Superior temporal gyrus (tissue), 1 donor: ENCODE measurements around the gene PCK2.
A peak's percentile ranks its signal among the peaks of the same experiment; 100 is the strongest.
"Not testable (repeated sequence)": the region's sequence is repeated elsewhere in the genome, so short reads cannot be mapped to it uniquely, and the experiment has no call there.

Source experiments
- DNase-seq: peaks from one replicate; pipeline ENCODE4 v3.0.0-alpha.2; 2016; ENCODE audit errors: extremely low spot score

PCK2 gene

DNA sequence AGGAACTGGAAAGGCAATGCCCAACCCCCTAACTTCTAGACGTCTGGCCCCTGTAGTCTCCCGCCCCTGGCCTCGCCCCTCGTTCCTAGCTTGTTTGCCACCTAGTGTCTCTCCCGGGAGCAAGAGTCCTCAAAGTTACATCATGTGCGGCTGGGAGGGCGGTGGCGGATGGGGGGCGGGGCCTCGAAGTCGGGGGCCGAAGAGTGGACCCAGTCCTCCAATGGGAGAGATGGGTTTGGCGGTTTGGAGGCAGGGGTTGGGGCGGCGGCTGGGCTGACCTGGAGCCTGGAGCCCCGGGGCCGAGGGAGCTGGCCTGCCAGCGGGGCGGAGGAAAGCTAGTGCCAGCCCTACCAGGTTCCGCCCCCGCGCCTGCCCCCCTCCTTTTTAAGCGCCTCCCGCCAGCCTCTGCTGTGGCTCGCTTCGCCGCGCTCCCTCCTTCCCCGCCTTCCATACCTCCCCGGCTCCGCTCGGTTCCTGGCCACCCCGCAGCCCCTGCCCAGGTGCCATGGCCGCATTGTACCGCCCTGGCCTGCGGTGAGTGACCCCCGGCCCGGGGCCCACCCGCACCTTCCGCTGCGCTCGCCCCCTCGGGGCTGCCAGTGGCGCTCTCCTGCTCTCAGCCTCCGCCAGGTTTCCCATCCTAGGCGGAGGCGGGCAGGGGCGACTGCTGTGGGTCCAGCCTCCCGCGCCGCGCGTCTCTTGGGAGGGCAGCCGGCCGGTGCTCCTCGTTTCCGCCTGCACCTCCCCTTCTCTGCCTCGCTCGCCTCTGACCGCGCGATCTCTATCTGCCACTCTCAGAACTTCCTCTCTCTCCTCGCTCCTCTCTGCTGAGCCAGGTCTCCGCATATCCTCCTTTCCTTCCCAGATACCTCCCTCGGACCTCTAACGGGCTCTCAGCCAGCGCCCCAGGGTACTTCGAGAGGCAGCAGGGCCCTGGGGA, at the start of gene PCK2:
Gene PCK2, plus strand, starts transcription at position 411 of the 940 bp plus-strand sequence. Its CDS starts 95 bp downstream, at position 506.
- no peak for DNase-seq

DNA sequence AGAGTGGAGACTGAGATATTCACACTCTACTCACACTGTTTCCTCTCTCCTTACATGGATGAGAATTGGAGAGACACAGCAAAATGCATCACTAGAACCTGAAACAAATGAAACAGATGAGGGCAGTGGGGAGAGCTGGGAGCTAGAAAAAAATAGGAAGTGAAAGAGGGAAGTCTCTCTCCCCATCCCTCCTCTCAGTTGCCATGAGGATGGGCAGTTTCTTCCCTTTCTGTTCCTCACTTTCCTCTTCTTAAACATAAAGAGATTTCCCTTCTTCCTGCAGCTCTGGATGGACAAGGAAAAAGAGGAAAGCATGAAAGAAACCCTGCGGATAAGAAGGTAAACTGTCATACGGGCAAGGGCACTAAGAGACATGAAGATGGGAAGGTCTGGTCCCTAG, 45.1 kb upstream of the PCK2 start:
- not testable (repeated sequence) for DNase-seq

DNA sequence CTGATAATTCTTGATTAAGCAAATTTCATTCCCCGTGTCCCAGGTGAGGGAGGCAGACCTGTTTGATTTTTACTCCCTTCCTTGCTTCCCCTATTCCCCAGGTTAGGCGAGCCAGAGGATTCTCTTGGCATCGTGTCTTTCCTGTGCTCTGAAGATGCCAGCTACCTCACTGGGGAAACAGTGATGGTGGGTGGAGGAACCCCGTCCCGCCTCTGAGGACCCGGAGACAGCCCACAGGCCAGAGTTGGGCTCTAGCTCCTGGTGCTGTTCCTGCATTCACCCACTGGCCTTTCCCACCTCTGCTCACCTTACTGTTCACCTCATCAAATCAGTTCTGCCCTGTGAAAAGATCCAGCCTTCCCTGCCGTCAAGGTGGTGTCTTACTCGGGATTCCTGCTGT, 43.4 kb upstream of the PCK2 start:
- not testable (repeated sequence) for DNase-seq

DNA sequence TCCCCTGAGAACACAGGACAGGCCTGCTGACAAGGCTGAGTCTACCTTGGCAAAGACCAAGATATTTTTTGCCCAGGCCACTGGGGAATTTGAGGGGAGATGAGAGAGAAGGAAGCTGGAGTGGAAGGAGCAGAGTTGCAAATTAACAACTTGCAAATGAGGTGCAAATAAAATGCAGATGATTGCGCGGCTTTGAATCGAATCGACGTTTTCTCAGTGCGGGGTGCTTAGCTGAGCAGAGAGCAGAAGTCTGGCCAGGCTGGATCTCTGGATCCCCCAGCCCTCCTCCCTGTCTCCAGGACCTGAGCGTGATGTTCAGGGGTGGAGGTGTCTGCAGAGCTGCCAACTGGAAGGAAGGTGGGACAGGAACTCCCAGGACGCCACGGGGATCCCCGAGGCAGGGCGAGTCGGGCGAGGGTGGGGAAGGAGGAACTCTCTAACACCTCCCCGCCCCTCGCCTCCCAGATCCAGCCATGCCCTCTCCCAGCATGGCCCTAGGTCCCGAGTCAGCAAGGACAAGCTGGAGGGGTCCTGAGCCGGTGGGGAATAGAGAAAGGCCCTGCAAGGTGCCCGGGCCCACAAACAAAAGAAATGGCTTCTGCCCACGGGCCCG, 42.8 kb upstream of the PCK2 start:
- DNase-seq = no peak

DNA sequence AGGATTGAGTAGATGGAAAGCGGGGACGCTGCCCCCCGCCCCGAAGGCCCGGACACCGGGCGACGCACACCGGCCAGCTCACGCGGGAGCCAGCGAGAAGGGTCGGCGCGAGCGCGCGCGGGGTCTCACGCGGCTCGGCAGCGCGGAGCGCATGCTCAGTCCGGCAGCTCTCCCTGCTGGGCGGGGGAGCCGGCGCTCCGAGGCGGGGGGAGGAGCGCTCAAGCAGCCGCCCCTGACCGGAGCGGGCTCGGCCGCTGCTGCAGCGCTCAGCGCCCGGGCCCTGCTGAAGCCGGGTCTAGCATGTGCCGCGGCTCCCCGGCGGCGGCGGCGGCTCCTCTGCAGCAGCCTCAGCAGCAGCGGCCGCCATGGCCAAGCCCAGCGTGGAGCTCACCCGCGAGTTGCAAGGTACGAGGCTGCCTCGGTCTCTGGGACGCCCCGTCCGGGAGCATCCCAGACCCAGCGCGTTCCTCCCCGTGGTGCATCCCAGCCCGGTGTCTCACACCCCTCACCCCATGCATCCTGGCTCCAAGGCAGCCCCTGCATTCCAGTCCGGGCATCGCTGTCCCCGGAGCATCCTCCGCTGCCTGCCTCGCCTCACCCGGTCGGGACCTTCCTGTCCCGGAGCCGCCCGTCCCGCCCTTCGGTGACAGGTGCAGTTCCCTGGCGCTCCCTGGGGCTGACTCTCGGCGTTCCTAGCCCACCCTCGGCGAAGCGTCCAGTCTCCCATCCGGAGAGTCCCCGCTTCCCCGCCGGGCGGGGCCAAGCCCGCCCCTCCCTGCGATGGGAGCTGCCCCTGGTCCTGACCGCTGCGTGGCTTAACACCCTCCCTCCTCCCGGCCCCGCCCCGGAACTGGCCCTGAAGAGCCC, 42.1 kb upstream of the PCK2 start, which contains the start of gene CARMIL3:
Gene CARMIL3, plus strand, starts transcription at position 221 of the 867 bp plus-strand sequence. Its CDS starts 145 bp downstream, at position 366.
- DNase-seq = peak; percentile 74

DNA sequence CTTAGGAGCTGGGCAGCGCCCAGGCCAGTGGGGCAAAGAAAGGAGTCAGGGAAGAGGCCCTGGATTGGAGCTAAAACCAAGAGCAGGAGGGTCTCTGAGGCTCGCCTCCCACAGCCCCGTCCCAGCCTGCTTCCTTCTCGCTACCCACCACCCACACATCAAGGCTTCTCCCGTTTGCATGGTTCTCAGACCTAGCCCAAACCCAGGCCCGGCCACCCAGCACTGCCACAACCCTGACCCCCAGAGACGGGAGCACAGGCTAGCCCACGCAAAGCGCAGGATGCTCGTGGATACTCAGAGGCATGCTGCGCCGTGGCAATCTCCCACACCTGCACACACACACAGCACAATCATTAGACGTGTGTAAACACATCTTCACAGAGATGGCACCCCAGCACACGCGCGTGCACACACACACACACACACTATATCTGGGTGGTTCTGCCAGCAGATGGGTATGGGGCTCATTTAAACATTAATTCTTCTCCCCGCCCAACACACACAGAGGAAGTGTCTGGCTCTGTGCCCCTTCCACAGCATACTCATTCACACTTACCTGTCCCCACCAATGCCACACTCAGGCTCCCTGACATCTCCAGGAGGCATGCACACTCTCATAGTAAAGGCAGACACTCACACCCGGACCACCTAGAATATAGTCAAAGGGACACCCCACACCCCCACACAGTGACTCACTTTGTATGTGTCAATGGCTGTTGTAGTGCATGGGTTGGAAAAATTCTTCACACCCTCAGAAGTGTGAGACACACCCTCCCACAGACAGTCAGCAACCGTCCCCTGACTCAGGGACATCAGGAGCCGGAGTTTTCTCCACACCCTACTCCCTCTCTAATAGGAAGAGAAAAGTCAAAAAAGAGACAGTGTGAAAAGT, 41.2 kb upstream of the PCK2 start:
- DNase-seq = peak; percentile 48

DNA sequence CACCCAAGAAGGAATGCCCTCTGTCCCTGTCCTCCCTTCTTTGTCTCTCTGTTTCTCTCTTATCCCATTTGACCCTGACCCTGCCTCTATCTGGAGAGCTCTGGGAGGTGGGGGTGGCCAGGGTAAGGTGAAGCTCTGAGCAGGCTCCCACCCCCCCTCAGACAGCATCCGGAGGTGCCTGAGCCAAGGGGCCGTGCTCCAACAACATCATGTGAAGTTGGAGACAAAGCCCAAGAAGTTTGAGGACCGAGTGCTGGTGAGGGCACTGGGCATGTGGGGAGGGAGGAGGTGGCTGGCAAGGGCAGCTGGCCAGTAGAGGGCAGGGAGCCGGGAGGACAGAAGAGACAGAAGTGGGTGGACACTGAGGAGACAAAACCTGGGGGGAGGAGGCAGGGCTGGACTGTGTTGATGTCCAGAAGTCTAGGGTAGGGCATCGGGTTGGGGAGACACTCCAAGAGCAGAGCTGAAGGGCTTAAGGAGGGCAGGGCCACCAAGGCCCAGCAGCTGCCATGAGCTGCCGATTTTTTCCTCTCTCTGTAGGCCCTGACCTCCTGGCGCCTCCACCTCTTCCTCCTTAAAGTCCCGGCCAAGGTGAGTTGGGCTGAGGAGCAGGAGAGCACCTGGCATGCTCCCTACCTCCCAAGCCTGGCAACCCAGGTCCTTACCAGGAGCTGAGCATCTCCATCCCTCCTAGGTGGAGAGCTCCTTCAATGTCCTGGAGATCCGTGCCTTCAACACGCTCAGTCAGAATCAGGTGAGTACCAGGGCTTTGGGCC, 40.4 kb upstream of the PCK2 start:
- no peak for DNase-seq

DNA sequence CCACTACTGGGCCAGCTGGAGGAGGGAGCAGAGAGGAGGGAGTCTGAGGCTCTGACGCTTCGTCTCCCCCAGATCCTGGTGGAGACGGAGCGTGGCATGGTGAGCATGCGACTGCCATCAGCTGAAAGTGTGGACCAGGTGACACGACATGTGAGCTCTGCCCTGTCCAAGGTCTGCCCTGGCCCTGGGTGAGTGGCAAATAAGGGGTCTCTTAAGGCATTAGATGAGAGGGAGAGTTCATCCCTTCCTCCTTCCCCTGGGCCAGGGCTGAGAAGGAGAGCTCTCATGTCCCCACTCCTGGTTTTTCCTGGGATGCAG, 39.8 kb upstream of the PCK2 start:
- DNase-seq = no peak

DNA sequence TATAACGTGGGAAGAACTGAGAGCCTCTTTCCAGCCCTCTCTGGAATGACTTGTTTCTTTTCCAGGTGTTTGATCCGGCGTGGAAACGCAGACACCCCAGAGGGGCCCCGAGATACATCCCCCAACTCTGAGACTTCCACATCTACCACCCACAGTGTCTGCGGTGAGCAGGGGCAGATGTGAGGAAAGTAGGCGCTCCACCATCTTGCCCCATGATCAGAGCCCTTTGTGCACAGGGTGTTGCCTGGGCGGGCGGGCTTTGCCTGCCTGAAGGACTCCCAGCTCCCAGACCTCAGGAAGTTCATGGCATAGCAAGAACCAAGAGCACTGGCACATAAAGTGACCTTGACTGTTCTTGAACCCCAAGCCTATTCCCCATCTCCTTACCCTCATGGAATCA, 39.5 kb upstream of the PCK2 start:
- DNase-seq = no peak

DNA sequence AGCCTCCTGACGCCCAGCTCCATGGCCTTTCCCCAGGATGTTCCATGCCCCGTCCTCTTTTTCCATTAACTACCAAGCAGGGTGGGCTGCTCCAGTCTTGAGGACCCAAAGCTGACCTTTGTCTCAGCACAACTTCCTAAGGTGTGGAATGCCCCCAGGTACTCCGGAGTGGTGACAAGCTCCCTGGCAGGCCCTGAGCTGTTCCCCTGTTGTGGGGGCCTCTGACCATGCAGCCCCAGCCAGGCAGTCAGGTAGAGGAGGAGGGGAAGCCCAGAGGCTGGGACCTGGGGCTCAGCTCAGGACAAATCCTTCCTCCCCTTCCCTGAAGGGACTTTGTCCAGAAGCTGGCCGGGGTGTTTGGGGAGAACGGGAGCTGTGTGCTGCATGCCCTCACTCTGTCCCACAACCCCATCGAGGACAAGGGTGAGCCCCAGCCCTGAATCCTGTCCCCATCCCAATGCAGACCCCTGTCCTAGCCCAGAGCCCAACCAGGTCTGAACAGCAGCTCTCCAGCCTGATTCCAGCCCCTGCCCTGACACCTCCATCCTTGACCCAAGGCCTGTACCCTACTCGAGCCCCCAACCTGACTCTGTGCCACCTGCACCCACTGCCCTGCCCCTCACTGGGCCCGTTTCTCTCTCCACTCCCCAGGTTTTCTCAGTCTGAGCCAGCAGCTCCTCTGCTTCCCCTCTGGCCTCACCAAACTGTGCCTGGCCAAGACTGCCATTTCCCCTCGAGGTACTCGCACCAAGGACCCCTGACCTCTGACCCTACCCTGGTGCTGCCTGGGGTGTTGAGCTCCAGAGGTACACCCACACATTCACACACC, 37.9 kb upstream of the PCK2 start:
- DNase-seq = no peak

DNA sequence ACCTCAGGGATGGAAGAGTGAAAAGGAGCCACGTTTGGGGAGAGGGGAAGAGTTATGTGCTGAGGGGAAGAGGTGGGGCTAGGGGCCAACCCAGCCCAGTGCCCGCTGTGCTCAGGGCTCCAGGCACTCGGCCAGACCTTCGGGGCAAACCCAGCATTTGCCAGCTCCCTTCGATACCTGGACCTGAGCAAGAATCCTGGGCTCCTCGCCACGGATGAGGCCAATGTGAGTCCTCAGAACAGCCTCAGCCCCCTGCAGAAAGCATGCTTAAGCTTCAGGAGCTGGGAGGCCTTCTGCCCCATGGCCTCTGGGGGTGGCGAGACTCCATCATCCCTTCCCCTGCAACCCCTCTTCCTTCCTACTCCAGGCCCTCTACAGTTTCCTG, 37.3 kb upstream of the PCK2 start:
- no peak for DNase-seq

DNA sequence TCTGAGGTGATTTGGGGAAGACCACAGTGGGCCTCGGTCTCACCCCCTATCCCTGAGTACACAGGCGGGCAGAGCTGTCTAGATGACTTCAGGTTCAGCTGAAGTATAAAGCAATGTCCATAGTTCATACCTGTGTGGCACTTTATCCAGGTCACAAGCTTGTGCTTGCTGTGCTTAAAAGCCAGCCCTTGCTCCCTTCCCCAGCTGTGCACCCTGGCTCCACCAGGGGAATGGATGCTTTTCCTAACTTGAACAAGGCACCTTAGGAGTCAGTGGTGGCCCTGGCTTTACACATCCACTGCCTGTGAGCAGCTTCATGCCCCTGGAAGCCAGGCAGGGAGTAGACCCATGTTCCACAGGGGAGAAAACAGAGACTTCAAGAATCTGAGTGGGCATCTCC, 36.8 kb upstream of the PCK2 start:
- DNase-seq = no peak

DNA sequence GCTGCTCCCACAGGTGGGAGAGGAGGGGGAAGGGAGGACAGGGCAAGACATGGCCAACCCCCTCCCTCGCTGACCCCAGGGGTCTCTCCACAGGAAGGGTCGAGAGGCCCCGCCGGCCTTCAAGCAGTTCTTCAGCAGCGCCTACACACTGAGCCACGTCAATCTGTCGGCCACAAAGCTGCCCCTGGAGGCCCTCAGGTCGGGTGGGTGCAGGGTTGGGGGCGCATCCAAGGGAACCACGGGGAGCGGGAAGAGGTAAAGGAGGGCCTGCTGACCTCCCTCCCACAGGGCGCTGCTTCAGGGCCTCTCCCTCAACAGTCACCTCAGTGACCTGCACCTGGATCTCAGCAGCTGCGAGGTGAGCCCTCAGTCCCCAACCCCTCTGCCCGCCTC, 36.2 kb upstream of the PCK2 start:
- DNase-seq = no peak

DNA sequence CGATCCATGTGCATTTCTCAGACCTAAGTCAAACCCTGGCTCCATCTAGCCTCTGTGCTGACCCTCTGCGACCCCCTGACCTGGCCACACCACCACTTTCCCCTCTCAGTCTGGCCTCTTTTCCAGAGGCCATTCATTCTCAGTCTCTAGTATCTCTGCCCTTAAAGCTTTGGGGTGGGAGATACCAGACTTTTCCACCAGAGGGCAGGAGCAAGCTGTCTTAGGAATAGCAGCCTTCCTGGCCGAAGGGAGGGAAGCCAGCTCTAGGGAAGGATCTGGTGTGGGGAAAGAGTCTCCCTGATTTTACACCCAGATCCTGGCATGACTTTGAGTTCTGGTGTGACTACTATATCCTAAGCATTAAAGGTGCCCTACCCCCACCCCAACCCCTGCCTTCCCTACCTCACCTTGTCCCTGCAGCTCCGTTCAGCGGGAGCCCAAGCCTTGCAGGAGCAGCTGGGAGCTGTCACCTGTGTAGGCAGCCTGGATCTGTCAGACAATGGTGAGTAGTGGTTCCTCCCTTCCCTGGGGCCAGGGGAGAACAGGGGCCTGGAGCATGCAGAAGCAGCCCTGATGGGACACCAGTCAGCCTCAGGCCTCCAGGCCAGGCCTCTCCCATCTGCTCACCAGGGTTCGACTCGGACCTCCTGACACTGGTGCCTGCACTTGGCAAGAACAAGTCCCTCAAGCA, 35.7 kb upstream of the PCK2 start:
- peak; percentile 88 for DNase-seq

DNA sequence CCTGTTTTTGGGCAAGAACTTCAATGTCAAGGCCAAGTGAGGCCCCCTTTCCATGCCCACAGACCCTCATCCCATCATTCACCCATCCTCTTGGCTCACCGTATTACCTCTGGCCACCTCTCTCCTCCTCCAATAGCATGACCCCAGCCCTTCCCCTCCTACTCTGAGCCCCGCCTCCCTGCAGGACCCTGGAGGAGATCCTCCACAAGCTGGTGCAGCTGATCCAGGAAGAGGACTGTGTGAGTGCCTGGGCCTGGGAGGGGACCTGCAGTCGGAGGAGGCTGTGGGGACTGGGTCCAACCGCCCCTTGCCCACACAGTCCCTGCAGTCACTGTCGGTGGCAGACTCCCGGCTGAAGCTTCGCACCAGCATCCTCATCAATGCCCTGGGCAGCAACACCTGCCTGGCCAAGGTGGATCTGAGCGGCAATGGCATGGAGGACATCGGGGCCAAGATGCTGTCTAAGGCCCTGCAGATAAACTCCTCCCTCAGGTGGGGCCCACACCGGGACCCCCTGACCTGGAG, 35.1 kb upstream of the PCK2 start:
- no peak for DNase-seq

DNA sequence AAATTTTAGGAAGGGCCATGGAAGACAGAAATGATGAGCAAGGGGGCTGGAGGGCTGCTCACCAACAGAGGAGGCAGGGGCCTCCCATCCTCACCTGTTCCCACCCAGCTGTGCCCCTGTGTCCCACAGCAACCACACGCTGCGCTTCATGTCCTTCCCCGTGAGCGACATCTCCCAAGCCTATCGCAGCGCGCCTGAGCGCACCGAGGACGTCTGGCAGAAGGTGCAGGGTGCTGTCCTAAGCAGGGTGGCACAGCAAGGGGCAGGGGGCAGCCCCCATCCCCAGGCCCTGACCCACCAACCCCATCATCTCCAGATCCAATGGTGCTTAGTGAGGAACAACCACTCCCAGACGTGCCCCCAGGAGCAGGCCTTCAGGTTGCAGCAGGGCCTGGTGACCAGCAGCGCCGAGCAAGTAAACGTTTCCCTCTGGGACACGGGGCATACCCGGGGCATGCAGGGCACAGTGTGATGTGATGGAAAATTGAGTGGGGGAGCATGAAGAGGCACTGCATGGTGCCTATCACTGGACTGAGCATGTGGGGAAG, 34.2 kb upstream of the PCK2 start:
- no peak for DNase-seq

DNA sequence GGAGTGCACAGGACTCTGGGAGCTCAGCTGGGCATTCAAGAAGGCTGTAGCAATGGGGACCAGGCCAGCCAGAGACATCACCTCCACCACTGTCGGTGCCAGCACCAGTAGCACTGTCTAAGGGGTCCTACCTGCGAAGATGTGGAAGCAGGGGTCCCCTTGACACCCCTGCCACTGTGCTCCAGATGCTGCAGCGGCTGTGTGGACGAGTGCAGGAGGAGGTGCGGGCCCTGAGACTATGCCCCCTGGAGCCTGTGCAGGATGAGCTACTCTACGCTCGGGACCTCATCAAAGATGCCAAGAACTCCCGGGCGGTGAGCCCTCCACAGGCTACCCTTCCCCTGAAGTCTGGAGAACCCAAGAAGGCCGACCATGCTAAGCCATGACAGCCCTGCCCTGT, 33.7 kb upstream of the PCK2 start:
- no peak for DNase-seq
